Upper lobe of left lung (tissue), 6 donors: Measurements from ENCODE around the gene ITGA8. TPM values are rescaled to one million over a fixed set of nuclear protein-coding genes. Genes with fewer than 3 reads are reported as not detected.
A peak's percentile ranks its signal among the peaks of the same experiment; 100 is the strongest.

Source experiments
- ATAC-seq, 2 donors: fragments of 200-7000 bp; cut with Tn5 transposase; one replicate each; pipeline ENCODE4 v1.9.1; 2022; ENCODE audit warnings: mild to moderate bottlenecking in 2 of 2, moderate library complexity in 2 of 2; ENCODE audit not compliant: low FRiP score in 2 of 2
- DNase-seq, 2 donors: peaks; one replicate each; pipeline ENCODE4 v3.0.0-alpha.2; 2019 to 2020
- H3K27ac ChIP-seq, 4 donors: fragments of 200-600 bp; sonication (generic); one replicate each; pipeline ENCODE4 v1.5.1; 2016 to 2019
- H3K27me3 ChIP-seq, 4 donors: fragments of 200-600 bp; sonication (generic); one replicate each; pipeline ENCODE4 v1.5.1; 2017 to 2019
- H3K36me3 ChIP-seq, 4 donors: fragments of 200-600 bp; sonication (generic); one replicate each; pipeline ENCODE4 v1.5.1; 2016 to 2019
- H3K4me1 ChIP-seq, 4 donors: fragments of 200-600 bp; sonication (generic); one replicate each; pipeline ENCODE4 v1.5.1; 2018 to 2019
- H3K4me3 ChIP-seq, 4 donors: fragments of 200-600 bp; sonication (generic); one replicate each; pipeline ENCODE4 v1.5.1; 2017 to 2019; ENCODE audit warnings: mild to moderate bottlenecking in 2 of 4, moderate library complexity in 1 of 4
- H3K9me3 ChIP-seq, 4 donors: fragments of 200-600 bp; sonication (generic); one replicate each; pipeline ENCODE4 v1.5.1; 2018 to 2019
- EP300 ChIP-seq, 4 donors: sonication (generic); formaldehyde crosslinking; IDR thresholded peaks; one replicate each; pipeline ENCODE4 v1.5.1; 2017; ENCODE audit warnings: antibody characterized with exemption in 4 of 4, control low read depth in 2 of 4
- POLR2A ChIP-seq, 4 donors: fragments of 450-650 bp; IDR thresholded peaks; one replicate each; pipeline ENCODE4 v1.5.1; 2016 to 2017; ENCODE audit warnings: antibody characterized with exemption in 4 of 4, mild to moderate bottlenecking in 2 of 4
- POLR2AphosphoS5 ChIP-seq, 2 donors: sonication (generic); formaldehyde crosslinking; IDR thresholded peaks; one replicate each; pipeline ENCODE4 v1.5.1; 2017; ENCODE audit warnings: antibody characterized with exemption in 2 of 2
- WGBS, 2 donors: methylation state at CpG; one replicate each; pipeline ENCODE4 v1.1.5; 2017 to 2018; 5-methylcytosine and 5-hydroxymethylcytosine counted together
- total RNA-seq, 6 donors: library from RNA; depleted of rRNA in 4 of 6; stranded (reverse); fragments of >200 nt in 4 of 6; gene quantifications; one replicate each; pipeline versions ENCODE4 v1.1.0 to v1.2.1, GENCODE V29; 2016 to 2021
- TF ChIP-seq, protein P1 (sequence below), 6 experiments: fragments of 450-650 bp in 4 of 6; fragments of 200-600 bp in 2 of 6; sonication (generic) in 2 of 6; IDR thresholded peaks; one replicate each; pipeline ENCODE4 v1.5.1; 2016 to 2019; ENCODE audit warnings: antibody characterized with exemption in 6 of 6
- donor health status: DM: no; HTN: no; CAD: no; lungs with moderate emphysema.
- donor health status: DM: no; HTN: yes; CAD: no; lungs with severe emphysema.

ITGA8 gene
- total RNA-seq, 6 donors from 2014 or later, result 18.2 to 40.3 (median 26.4) TPM

DNA sequence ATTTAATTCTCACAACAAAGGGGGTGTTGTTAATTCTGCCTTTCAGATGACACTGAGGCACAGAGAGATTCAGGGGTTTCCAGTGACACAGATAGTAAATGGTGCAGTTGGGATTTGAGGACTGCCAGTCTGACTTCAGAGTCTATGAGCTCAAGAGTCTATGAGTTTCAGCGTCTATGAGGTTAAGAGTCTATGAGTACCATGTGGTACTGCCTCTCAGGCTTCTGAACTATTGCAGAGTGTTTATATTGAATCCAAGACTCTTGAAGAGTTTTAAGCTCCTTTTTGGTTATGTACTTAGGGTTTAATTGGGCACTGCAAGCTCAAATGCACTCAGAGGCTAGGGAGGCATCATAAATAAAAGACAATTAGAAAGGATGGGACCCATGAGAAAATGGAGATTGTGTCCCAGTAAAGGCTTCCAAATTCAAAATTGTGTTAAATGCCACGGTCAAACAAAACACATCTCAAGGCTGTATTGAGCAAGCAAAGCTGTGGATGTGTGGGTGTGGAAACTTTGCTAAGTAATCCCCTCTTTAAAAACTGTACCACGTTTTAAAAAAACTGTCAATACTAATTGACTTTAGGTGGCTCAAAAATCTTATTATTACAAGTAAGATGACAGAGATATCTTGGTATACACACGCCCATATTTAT, 224.7 kb downstream of the ITGA8 start:
- H3K4me1 ChIP-seq, result no peaks in the 10 kb centered on the region
- WGBS, 2 donors, result 57 to 58% methylated on average over 4 of the region's 4 CpGs
- TF ChIP-seq, protein P1, sequence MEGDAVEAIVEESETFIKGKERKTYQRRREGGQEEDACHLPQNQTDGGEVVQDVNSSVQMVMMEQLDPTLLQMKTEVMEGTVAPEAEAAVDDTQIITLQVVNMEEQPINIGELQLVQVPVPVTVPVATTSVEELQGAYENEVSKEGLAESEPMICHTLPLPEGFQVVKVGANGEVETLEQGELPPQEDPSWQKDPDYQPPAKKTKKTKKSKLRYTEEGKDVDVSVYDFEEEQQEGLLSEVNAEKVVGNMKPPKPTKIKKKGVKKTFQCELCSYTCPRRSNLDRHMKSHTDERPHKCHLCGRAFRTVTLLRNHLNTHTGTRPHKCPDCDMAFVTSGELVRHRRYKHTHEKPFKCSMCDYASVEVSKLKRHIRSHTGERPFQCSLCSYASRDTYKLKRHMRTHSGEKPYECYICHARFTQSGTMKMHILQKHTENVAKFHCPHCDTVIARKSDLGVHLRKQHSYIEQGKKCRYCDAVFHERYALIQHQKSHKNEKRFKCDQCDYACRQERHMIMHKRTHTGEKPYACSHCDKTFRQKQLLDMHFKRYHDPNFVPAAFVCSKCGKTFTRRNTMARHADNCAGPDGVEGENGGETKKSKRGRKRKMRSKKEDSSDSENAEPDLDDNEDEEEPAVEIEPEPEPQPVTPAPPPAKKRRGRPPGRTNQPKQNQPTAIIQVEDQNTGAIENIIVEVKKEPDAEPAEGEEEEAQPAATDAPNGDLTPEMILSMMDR (IDR thresholded peaks at IDR 0.05), result no peak
- TF ChIP-seq POLR2AphosphoS5 (IDR thresholded peaks at IDR 0.05) (no peak), EP300 (IDR thresholded peaks at IDR 0.05) (no peak), POLR2A (IDR thresholded peaks at IDR 0.05) (no peak)
- H3K4me3 ChIP-seq, result no peak overlapping the region
- no peaks in the 10 kb centered on the region for H3K36me3 ChIP-seq
- H3K9me3 ChIP-seq, result peaks cover 0 to 6% (median 0%) of the 10 kb centered on the region in 4 donors
- DNase-seq (no peak), ATAC-seq (peak in 1 of 2 donors; percentile 43)
- no peak overlapping the region for H3K27ac ChIP-seq
- H3K27me3 ChIP-seq, result no peaks in the 10 kb centered on the region

DNA sequence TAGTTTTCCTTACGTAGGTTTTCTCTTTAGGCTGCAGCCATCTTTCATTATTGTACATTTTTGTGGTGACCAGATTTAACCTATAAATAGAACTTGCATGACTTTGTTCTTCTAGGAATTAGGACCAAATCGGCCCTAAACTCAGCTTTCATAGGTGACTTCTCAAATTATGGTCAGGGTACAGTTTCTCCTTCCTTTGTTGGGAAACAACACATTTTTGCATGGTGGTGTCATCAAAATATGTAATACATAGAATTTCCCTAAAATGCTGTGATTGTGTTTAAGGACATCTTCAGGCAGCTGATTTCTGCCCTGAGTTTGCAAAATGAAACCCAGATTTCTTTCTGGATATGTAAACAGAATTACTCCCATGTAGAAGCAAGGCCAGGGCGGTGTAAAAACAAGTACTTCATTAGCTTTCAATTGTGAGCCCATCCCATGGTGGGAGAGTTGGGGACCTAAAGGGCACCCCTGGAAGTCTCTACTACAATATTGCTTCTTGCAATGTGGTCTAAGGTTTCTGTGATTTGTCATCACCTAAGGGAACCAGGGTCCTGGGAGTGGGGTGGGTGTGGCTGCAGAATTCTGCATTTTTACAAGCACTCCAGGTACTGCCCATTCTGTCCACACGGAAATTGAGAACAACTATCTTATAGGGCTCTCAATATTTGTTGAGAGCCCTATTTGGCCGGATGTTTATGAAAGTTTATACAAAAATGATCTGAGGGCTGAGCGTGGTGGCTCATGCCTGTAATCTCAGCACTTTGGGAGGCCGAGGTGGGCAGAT, 227.7 kb downstream of the ITGA8 start:
- ATAC-seq, result no peak
- H3K9me3 ChIP-seq, result no peaks in the 10 kb centered on the region
- no peak overlapping the region for H3K4me3 ChIP-seq
- no peaks in the 10 kb centered on the region for H3K27me3 ChIP-seq
- DNase-seq, result no peak
- 78 to 80% methylated on average over 7 of the region's 7 CpGs for WGBS, 2 donors
- TF ChIP-seq POLR2AphosphoS5 (IDR thresholded peaks at IDR 0.05) (no peak), POLR2A (IDR thresholded peaks at IDR 0.05) (no peak), EP300 (IDR thresholded peaks at IDR 0.05) (no peak)
- TF ChIP-seq, protein P1 (IDR thresholded peaks at IDR 0.05), result no peak
- H3K4me1 ChIP-seq, result no peaks in the 10 kb centered on the region
- H3K36me3 ChIP-seq, result no peaks in the 10 kb centered on the region
- no peak overlapping the region for H3K27ac ChIP-seq

DNA sequence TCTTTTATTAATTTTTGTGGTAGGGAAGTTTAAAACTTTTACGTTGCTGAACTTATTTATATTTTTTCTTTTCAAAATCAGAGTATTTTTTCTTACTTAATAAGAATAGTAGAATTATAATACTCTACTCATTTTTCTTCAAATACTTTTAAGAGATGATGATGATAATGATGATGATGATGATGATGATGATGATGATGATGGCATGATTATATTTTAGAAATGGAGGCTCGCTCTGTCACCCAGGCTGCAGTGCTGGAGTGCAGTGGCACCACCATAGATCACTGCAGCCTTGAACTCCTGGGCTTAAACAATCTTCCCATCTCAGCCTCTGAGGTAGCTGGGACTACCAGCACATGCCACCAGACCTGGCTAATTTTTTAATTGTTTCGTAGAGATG, 230.3 kb downstream of the ITGA8 start:
- Histone ChIP-seq H3K4me1 (peaks cover 0 to 3% (median 0%) of the 10 kb centered on the region in 4 donors), H3K27me3 (no peaks in the 10 kb centered on the region), H3K9me3 (no peaks in the 10 kb centered on the region), H3K27ac (no peak overlapping the region), H3K36me3 (no peaks in the 10 kb centered on the region), H3K4me3 (no peak overlapping the region)
- no peak for ATAC-seq
- no peak for TF ChIP-seq EP300 (IDR thresholded peaks at IDR 0.05)
- no peak for TF ChIP-seq POLR2AphosphoS5 (IDR thresholded peaks at IDR 0.05)
- no peak for TF ChIP-seq POLR2A (IDR thresholded peaks at IDR 0.05)
- TF ChIP-seq, protein P1 (IDR thresholded peaks at IDR 0.05), result no peak
- 94 to 97% methylated on average over 3 of the region's 3 CpGs for WGBS, 2 donors
- no peak for DNase-seq

DNA sequence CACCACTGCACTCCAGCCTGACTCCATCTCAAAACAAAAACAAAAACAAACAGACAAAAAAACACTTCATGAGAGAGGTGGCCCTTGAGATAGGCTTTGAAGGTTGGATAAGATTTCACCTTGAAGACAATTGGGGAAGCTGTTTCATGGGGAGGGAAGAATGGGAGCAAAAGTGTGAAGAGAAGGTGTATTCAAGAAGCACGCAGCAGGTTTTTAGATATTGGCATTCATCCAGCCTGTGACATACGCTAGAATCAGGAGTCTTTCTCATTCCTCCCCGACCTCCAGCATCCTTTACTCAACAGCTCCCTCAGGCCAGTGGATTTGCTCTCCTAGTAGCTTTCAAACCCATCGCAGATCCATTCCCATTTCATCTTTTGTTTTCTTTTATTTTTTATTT, 232.3 kb downstream of the ITGA8 start:
- Histone ChIP-seq H3K9me3 (no peaks in the 10 kb centered on the region), H3K27me3 (no peaks in the 10 kb centered on the region), H3K27ac (no peak overlapping the region), H3K4me1 (peaks cover 0 to 3% (median 0%) of the 10 kb centered on the region in 4 donors), H3K4me3 (no peak overlapping the region), H3K36me3 (no peaks in the 10 kb centered on the region)
- DNase-seq, result no peak
- no peak for ATAC-seq
- no peak for TF ChIP-seq POLR2A (IDR thresholded peaks at IDR 0.05)
- no peak for TF ChIP-seq EP300 (IDR thresholded peaks at IDR 0.05)
- WGBS, 2 donors, result 57 to 61% methylated on average over 4 of the region's 4 CpGs

DNA sequence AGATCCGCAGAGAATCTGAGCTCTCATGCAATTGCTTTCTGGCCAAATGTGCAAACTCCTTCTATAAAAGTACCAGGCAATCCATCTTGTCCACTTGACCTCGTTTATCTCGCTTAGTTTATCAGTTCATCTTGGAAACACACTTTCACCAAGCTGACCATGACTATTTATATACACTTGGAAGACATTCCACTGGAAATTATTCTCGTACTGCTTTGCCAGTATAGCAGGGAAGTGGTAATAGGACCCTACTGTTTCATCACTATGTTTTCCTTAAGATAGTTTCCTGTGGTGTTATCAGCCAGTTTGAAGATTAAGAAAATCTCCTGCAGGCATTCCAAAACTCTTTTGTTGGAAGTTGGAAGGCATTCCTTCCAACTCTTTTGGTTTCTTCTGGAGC, 233.3 kb downstream of the ITGA8 start:
- no peak for ATAC-seq
- TF ChIP-seq EP300 (IDR thresholded peaks at IDR 0.05) (no peak), POLR2AphosphoS5 (IDR thresholded peaks at IDR 0.05) (no peak)
- no peaks in the 10 kb centered on the region for H3K27me3 ChIP-seq
- DNase-seq, result no peak
- H3K4me1 ChIP-seq, result peaks cover 0 to 3% (median 0%) of the 10 kb centered on the region in 4 donors
- peak overlapping the region in 1 of 4 donors; percentile 34 for H3K27ac ChIP-seq
- H3K4me3 ChIP-seq, result no peak overlapping the region
- H3K9me3 ChIP-seq, result no peaks in the 10 kb centered on the region
- H3K36me3 ChIP-seq, result no peaks in the 10 kb centered on the region
- WGBS, 2 donors, result 22 to 25% methylated on average over 4 of the region's 4 CpGs
